A673 (cell line): ENCODE results near the gene STX8. TPM values are rescaled to one million over a fixed set of nuclear protein-coding genes. Genes with fewer than 3 reads are reported as not detected.

Experiments
- BruUV-seq: library from RNA; stranded (reverse); fragments of 400-500 nt; replicated peaks from 2 replicates; lab custom pipeline; 2021; lab: Mats Ljungman, UMichigan
- CTCF ChIA-PET: fragments of 300-600 bp; sonication (Branson Sonifier 250); formaldehyde crosslinking; loops from one replicate; lab custom pipeline; 2022; ENCODE audit warnings: antibody characterized with exemption; lab: Charles Lee
- POLR2A ChIA-PET: fragments of 300-600 bp; sonication (Branson Sonifier 250); formaldehyde crosslinking; loops from one replicate; lab custom pipeline; 2022; ENCODE audit warnings: antibody characterized with exemption; ENCODE audit not compliant: low non-redundant PET; lab: Charles Lee
- DNase-seq: peaks from one replicate; pipeline ENCODE4 v3.0.0-alpha.2; 2015; ENCODE audit warnings: low spot score
- H3K27ac ChIP-seq: fragments of 200-600 bp; sonication (generic); 2 replicates; pipeline ENCODE4 v1.5.1; 2016; ENCODE audit warnings: mixed run types, low read depth, mild to moderate bottlenecking, mixed read lengths, antibody characterized with exemption, low read length; ENCODE audit not compliant: poor library complexity, severe bottlenecking
- H3K27me3 ChIP-seq: fragments of 200-600 bp; sonication (generic); replicated peaks from 2 replicates; pipeline ENCODE4 v1.6.1; 2017; ENCODE audit warnings: mixed run types, low read depth, mild to moderate bottlenecking, mixed read lengths, antibody characterized with exemption, low read length; ENCODE audit not compliant: insufficient read depth, poor library complexity
- H3K36me3 ChIP-seq: fragments of 200-600 bp; sonication (generic); 2 replicates; pipeline ENCODE4 v1.6.1; 2016; ENCODE audit warnings: mixed run types, mild to moderate bottlenecking, mixed read lengths, antibody characterized with exemption, low read length; ENCODE audit not compliant: insufficient read depth, poor library complexity, severe bottlenecking
- H3K4me1 ChIP-seq: fragments of 200-600 bp; sonication (generic); 2 replicates; pipeline ENCODE4 v1.6.1; 2017; ENCODE audit warnings: mixed run types, mild to moderate bottlenecking, mixed read lengths, antibody characterized with exemption, low read length; ENCODE audit not compliant: insufficient read depth, poor library complexity, severe bottlenecking
- H3K4me3 ChIP-seq: fragments of 200-600 bp; sonication (generic); 2 replicates; pipeline ENCODE4 v1.5.1; 2016; ENCODE audit warnings: low read depth, mixed run types, mild to moderate bottlenecking, mixed read lengths, low read length; ENCODE audit not compliant: poor library complexity, severe bottlenecking
- H3K9me3 ChIP-seq: fragments of 200-600 bp; sonication (generic); 2 replicates; pipeline ENCODE4 v1.6.1; 2016; ENCODE audit warnings: mixed run types, low read depth, mild to moderate bottlenecking, mixed read lengths, antibody characterized with exemption, low read length; ENCODE audit not compliant: poor library complexity, severe bottlenecking
- CTCF ChIP-seq: fragments of 300-800, 200-600 bp; sonication (generic); conservative IDR thresholded peaks from 2 replicates; pipeline ENCODE4 v1.5.1; 2017; ENCODE audit warnings: low read depth, mild to moderate bottlenecking, antibody characterized with exemption, low read length, moderate library complexity, mixed read lengths
- EZH2 ChIP-seq: fragments of 200-600 bp; sonication (generic); IDR thresholded peaks from 2 replicates; pipeline ENCODE4 v1.6.1; 2017; ENCODE audit warnings: borderline replicate concordance, low read depth, mild to moderate bottlenecking, mixed read lengths, antibody characterized with exemption, low read length; ENCODE audit not compliant: poor library complexity, severe bottlenecking
- intact Hi-C: fragments of 100-400 bp; cut with micrococcal nuclease; formaldehyde crosslinking; loops from one replicate; pipeline ENCODE4 v1.10.0; 2022; ENCODE audit not compliant: unreplicated experiment
- total RNA-seq: library from RNA; stranded (reverse); gene quantifications from 2 replicates; pipeline ENCODE4 v1.2.3, GENCODE V29; 2021

The STX8 gene
- total RNA-seq, 1 experiment from 2014 or later = 51.4 TPM

GRCh38 chr17:9467518-9467917 is 108.1 kb downstream of the STX8 start:
- no peaks in the 10 kb centered on the region for H3K9me3 ChIP-seq
- no peak overlapping the region for H3K4me3 ChIP-seq
- peaks cover 20% of the 10 kb centered on the region for H3K4me1 ChIP-seq
- BruUV-seq = no TSS peak
- intact Hi-C loops = no loop called here
- ChIA-PET POLR2A (no interaction called here), CTCF (no interaction called here)
- no peak overlapping the region for H3K27ac ChIP-seq
- no peak for DNase-seq
- no peaks in the 10 kb centered on the region for H3K27me3 ChIP-seq
- H3K36me3 ChIP-seq = no peaks in the 10 kb centered on the region
- TF ChIP-seq EZH2 (no peak), CTCF (peak; percentile 51)

- Histone ChIP-seq H3K4me3 (no peak overlapping the region), H3K9me3 (no peaks in the 10 kb centered on the region), H3K27me3 (no peaks in the 10 kb centered on the region), H3K4me1 (peaks cover 15% of the 10 kb centered on the region), H3K36me3 (no peaks in the 10 kb centered on the region), H3K27ac (no peak overlapping the region)
- POLR2A ChIA-PET = interaction anchor here (0.6 kb wide), 1 partner anchor 30 kb away, joined by 4 read pairs; no protein-coding TSS in a partner anchor
- TF ChIP-seq CTCF (no peak), EZH2 (no peak)
- BruUV-seq = no TSS peak
- CTCF ChIA-PET = no interaction called here
- no peak for DNase-seq
- intact Hi-C loops = no loop called here
These were observed 110.3 kb downstream of the STX8 start for GRCh38 chr17:9465210-9465921.

GRCh38 chr17:9457005-9457404 is 118.6 kb downstream of the STX8 start:
- ChIA-PET POLR2A (no interaction called here), CTCF (no interaction called here)
- DNase-seq = no peak
- TF ChIP-seq EZH2 (no peak), CTCF (no peak)
- no peak overlapping the region for H3K27ac ChIP-seq
- no peak overlapping the region for H3K4me3 ChIP-seq
- no peaks in the 10 kb centered on the region for H3K36me3 ChIP-seq
- no peaks in the 10 kb centered on the region for H3K4me1 ChIP-seq
- intact Hi-C loops = no loop called here
- BruUV-seq = no TSS peak
- H3K27me3 ChIP-seq = no peaks in the 10 kb centered on the region
- no peaks in the 10 kb centered on the region for H3K9me3 ChIP-seq
